A549 treated with Hydrocortisone at 1 μM for 4 hours (cell line): Measurements from ENCODE around the gene NFIL3. TPM values are rescaled to one million over a fixed set of nuclear protein-coding genes. Genes with fewer than 3 reads are reported as not detected.

ENCODE experiments used
- total RNA-seq: library from RNA; stranded (reverse); fragments of 200-300 nt; extraction: Qiagen RNA extraction; gene quantifications from 5 replicates; pipeline ENCODE4 v1.2.3, GENCODE V29; 2022

NFIL3 gene, protein sequence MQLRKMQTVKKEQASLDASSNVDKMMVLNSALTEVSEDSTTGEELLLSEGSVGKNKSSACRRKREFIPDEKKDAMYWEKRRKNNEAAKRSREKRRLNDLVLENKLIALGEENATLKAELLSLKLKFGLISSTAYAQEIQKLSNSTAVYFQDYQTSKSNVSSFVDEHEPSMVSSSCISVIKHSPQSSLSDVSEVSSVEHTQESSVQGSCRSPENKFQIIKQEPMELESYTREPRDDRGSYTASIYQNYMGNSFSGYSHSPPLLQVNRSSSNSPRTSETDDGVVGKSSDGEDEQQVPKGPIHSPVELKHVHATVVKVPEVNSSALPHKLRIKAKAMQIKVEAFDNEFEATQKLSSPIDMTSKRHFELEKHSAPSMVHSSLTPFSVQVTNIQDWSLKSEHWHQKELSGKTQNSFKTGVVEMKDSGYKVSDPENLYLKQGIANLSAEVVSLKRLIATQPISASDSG
- total RNA-seq = 8.8 to 11.0 TPM (median 9.5 TPM) in 5 replicates

DNA sequence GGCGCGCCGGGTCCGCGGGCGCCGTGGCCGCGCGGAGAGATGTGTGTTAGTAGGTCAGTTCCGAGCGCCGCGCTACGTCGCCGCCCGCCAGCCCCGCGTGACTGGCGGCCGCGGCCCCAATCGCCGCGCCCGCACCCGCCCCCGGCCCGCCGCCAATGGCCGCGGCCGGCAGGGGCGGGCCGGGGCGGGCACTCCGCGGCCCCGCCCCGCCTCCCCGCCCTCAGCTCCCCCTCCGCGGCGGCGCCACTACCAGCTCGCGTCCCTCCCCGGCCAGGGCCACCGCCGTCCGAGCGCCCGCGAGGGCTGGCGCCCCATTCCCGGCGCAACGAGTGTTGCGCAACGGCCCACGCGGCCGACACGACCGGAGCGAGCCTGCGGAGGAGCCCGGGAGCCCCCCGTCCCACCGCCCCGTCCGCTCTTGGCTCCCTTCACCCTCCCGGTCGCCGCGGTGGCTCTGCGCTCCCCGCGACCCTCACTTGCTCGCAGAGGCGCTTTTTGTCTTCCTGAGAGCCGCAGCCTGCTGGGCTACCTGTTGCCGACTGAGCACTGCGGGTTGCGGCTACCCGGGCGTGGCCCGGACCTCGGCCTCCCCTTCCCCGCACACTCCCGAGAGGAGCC lies at the start of gene NFIL3:
TSS of gene NFIL3 (minus strand) at position 48 of the 618 bp plus-strand sequence. CDS start 13,098 bp downstream, outside the sequence.

GRCh38 chr9:91361291-91362050 lies 62.2 kb downstream of the NFIL3 start, which contains the start of gene AUH:
AUH (minus strand) TSS chr9:91361918; CDS start chr9:91361889, 29 bp downstream.

Other genes starting within 250 kb of the NFIL3 start
- gene AUH, start 61.9 kb downstream of the NFIL3 start, total RNA-seq = 8.7 to 10.1 TPM (median 8.8 TPM) in 5 replicates